ENCODE measurements around the gene MAD2L2. TPM values are rescaled to one million over a fixed set of nuclear protein-coding genes. Genes with fewer than 3 reads are reported as not detected.

Gene MAD2L2
- total RNA-seq, 1 experiment from 2014 or later = 283 TPM

DNA sequence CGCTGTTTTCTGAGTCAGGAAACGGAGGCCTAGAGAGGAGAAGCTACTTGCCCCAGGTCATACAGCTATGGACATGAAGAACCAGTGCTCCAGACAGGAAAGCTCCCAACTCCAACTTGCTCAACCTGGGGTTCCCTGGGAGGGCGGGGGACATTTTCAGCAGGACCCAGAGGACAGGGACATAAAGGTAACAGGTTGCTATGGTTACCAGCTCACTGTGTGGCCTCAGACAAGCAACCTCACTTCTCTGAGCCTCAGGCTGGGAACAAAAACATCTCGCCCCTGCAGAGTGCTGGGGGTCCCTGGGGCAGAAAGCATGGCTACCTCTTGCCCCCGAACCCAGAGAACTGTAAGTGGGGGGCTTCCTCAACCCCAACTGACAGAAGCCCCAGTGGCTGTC lies 42.8 kb downstream of the MAD2L2 start:
- no peak overlapping the region for H2BK20ac ChIP-seq (ENCODE audit: low read depth, low read length, poor library complexity, severe bottlenecking)
- H3K23me2 ChIP-seq (ENCODE audit: insufficient read length, low read depth, low read length, poor library complexity, severe bottlenecking) = no peaks in the 10 kb centered on the region
- no peak overlapping the region for H3T11ph ChIP-seq (ENCODE audit: low read length)
- Mint-ChIP-seq H3K4me3 (no peak overlapping the region), H3K36me3 (ENCODE audit: insufficient read depth in 1 of 3, low read depth in 3 of 3) (no peaks in the 10 kb centered on the region), H3K9me3 (peaks cover 0 to 3% of the 10 kb centered on the region in 2 experiments; a peak in 1 of 5 replicates), H3K27ac (no peak overlapping the region), H3K4me1 (peaks cover 3% of the 10 kb centered on the region in 2 experiments), H3K27me3 (ENCODE audit: low read depth) (peaks cover 9% of the 10 kb centered on the region)
- TF ChIP-seq, protein P1, sequence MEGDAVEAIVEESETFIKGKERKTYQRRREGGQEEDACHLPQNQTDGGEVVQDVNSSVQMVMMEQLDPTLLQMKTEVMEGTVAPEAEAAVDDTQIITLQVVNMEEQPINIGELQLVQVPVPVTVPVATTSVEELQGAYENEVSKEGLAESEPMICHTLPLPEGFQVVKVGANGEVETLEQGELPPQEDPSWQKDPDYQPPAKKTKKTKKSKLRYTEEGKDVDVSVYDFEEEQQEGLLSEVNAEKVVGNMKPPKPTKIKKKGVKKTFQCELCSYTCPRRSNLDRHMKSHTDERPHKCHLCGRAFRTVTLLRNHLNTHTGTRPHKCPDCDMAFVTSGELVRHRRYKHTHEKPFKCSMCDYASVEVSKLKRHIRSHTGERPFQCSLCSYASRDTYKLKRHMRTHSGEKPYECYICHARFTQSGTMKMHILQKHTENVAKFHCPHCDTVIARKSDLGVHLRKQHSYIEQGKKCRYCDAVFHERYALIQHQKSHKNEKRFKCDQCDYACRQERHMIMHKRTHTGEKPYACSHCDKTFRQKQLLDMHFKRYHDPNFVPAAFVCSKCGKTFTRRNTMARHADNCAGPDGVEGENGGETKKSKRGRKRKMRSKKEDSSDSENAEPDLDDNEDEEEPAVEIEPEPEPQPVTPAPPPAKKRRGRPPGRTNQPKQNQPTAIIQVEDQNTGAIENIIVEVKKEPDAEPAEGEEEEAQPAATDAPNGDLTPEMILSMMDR (conservative IDR thresholded peaks at IDR 0.05) = no peak
- no peak for DNase-seq
- no peak overlapping the region for H3K4me2 ChIP-seq (ENCODE audit: insufficient read depth, insufficient read length, low read length)
- no peaks in the 10 kb centered on the region for H3K4me1 ChIP-seq (ENCODE audit: insufficient read depth, low read length)
- H2AK5ac ChIP-seq (ENCODE audit: insufficient read length, low read length) = no peak overlapping the region
- no peak overlapping the region for H2BK12ac ChIP-seq (ENCODE audit: insufficient read length, low read depth, low read length)
- no peak overlapping the region for H3K9ac ChIP-seq (ENCODE audit: extremely low read depth, insufficient read length, low read length)
- no peaks in the 10 kb centered on the region; the same call in 1 of the 2 replicates for H3K27me3 ChIP-seq (ENCODE audit: insufficient read depth, low read length)
- H4K8ac ChIP-seq (replicated peaks; ENCODE audit: insufficient read length, low read depth, low read length) = no peak overlapping the region
- no peaks in the 10 kb centered on the region for H3K9me3 ChIP-seq (ENCODE audit: control insufficient read depth, low read depth, low read length)
- H4K91ac ChIP-seq (ENCODE audit: insufficient read length, low read depth, low read length) = no peak overlapping the region
- H3K56ac ChIP-seq (ENCODE audit: insufficient read length, low read depth, low read length) = no peak overlapping the region
- no peak overlapping the region for H3K23ac ChIP-seq (ENCODE audit: insufficient read length, low read depth, low read length)
- H3K79me2 ChIP-seq (ENCODE audit: insufficient read depth, low read length) = no peaks in the 10 kb centered on the region
- H2BK15ac ChIP-seq (ENCODE audit: low read depth, low read length) = no peak overlapping the region
- no peak overlapping the region for H3K27ac ChIP-seq (ENCODE audit: insufficient read length, low read depth, low read length)
- H3K18ac ChIP-seq (ENCODE audit: insufficient read length, low read depth, low read length) = no peak overlapping the region
- no peak overlapping the region for H3K14ac ChIP-seq (ENCODE audit: insufficient read depth, low read length)
- no CpG with 5 or more reads among the region's 5 CpGs for WGBS (ENCODE audit: extremely low coverage, insufficient read length, low lambda C conversion rate)
- H2BK5ac ChIP-seq (ENCODE audit: insufficient read length, low read length) = no peak overlapping the region
- H2AFZ ChIP-seq (ENCODE audit: low read length) = no peak overlapping the region
- H4K5ac ChIP-seq (ENCODE audit: insufficient read length, low read depth, low read length) = no peak overlapping the region
- no peak overlapping the region for H3K4ac ChIP-seq (ENCODE audit: low read depth, low read length)
- no peak overlapping the region for H2BK120ac ChIP-seq (ENCODE audit: low read depth, low read length, poor library complexity, severe bottlenecking)
- no peaks in the 10 kb centered on the region for H3K79me1 ChIP-seq (ENCODE audit: insufficient read depth, low read depth, low read length, poor library complexity, severe bottlenecking)
- no peaks in the 10 kb centered on the region for H4K20me1 ChIP-seq (ENCODE audit: control insufficient read depth, insufficient read depth, insufficient read length)

All from H9 (cell line).